HG02938 (cell line): ENCODE measurements around the gene RAB44.
"Not testable (repeated sequence)": the region's sequence is repeated elsewhere in the genome, so short reads cannot be mapped to it uniquely, and the experiment has no call there.

Source experiments
- ATAC-seq: cut with Tn5 transposase; IDR thresholded peaks from one replicate; pipeline ENCODE4 v1.9.1; 2021; ENCODE audit warnings: mild to moderate bottlenecking, moderate library complexity; ENCODE audit not compliant: unreplicated experiment

RAB44 gene

GRCh38 chr6:36686668-36687513, 10.7 kb upstream of the RAB44 start:
- no peak for ATAC-seq

GRCh38 chr6:36688063-36688738, 9.4 kb upstream of the RAB44 start:
- no peak for ATAC-seq

GRCh38 chr6:36688739-36689075, 8.9 kb upstream of the RAB44 start:
- ATAC-seq = no peak

- ATAC-seq = no peak
These were observed 6.6 kb upstream of the RAB44 start for GRCh38 chr6:36691011-36691410.

- ATAC-seq = no peak
These were observed 6.0 kb upstream of the RAB44 start for GRCh38 chr6:36691612-36692011.

GRCh38 chr6:36692220-36692619, 5.4 kb upstream of the RAB44 start:
- ATAC-seq = no peak

GRCh38 chr6:36692861-36693702, 4.5 kb upstream of the RAB44 start:
- ATAC-seq = no peak

GRCh38 chr6:36694616-36695015, 3.0 kb upstream of the RAB44 start:
- no peak for ATAC-seq

GRCh38 chr6:36695414-36695813, 2.2 kb upstream of the RAB44 start:
- ATAC-seq = no peak

GRCh38 chr6:36698196-36698595, 570 bp downstream of the RAB44 start:
- ATAC-seq = no peak

- ATAC-seq = no peak
These were observed 1.2 kb downstream of the RAB44 start for GRCh38 chr6:36698871-36699271.

- no peak for ATAC-seq
These were observed 1.7 kb downstream of the RAB44 start for GRCh38 chr6:36699348-36699747.

- no peak for ATAC-seq
These were observed 2.6 kb downstream of the RAB44 start for GRCh38 chr6:36700071-36700812.

GRCh38 chr6:36700831-36701230, 3.2 kb downstream of the RAB44 start:
- ATAC-seq = no peak

- ATAC-seq = no peak
These were observed 3.9 kb downstream of the RAB44 start for GRCh38 chr6:36701401-36701991.

- no peak for ATAC-seq
These were observed 5.0 kb downstream of the RAB44 start for GRCh38 chr6:36702656-36703055.

GRCh38 chr6:36703081-36703606, 5.5 kb downstream of the RAB44 start:
- ATAC-seq = no peak

- ATAC-seq = no peak
These were observed 6.4 kb downstream of the RAB44 start for GRCh38 chr6:36703982-36704381.

- ATAC-seq = not testable (repeated sequence)
These were observed 7.4 kb downstream of the RAB44 start for GRCh38 chr6:36704961-36705577.

GRCh38 chr6:36706339-36706738, 8.7 kb downstream of the RAB44 start:
- ATAC-seq = no peak
